Activated T-cell treated with anti-CD3 and anti-CD28 coated beads for 4 hours (primary cell): ENCODE measurements around the gene SORBS1.

Experiments used
- DNase-seq: peaks from one replicate; pipeline ENCODE4 v3.0.0-alpha.2; 2020

Gene SORBS1

DNA sequence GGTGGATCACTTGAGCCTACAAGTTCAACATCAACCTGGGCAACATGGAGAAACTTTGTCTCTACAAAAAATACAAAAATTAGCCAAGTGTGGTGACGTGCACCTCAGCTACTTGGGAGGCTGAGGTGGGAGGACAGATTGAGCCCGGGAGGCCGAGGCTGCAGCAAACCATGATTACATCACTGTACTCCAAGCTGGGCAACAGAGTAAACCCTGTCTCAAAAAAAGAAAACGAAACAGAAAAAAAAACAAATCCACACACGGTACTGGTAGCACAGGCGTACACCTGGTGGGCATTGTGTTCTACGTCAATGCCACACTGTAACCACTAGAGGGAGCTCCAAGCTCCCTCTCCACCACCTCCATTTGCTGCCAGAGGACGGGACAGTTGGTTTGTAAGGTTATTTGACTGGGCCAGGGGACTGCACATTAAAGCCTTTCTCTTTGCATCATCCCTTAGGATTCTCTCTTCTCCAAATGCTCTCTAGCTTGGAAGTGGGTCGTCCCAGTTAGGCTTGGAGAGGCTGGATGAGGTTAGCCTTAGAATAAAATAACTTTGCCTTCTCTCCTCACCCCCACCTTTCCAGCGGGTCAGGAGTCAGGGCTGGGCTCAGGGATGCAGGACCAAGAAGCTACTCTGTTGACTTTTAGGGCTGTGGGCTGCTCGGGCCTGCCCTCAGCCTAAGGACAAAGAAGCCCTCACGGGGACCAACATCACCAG lies 130.8 kb downstream of the SORBS1 start:
- peak; percentile 13 for DNase-seq

DNA sequence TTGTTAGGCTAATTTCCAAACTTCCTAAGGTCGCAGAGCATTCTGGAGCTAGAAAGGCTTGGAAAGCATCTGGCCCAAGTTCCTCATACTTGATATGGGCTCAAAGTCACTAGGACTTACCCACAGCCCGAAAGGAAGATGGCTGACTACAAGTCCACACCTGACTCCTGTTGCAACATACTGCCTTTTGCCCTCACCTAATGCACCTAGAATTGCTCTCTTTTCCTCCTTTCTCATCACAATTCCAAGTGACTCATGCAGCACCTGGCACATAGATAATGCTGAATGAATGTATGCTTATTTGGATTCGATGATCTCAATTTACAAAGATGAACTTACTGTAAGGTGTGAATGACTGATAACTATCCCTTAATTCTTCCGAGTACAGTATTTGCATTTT lies 131.5 kb downstream of the SORBS1 start:
- DNase-seq: no peak

DNA sequence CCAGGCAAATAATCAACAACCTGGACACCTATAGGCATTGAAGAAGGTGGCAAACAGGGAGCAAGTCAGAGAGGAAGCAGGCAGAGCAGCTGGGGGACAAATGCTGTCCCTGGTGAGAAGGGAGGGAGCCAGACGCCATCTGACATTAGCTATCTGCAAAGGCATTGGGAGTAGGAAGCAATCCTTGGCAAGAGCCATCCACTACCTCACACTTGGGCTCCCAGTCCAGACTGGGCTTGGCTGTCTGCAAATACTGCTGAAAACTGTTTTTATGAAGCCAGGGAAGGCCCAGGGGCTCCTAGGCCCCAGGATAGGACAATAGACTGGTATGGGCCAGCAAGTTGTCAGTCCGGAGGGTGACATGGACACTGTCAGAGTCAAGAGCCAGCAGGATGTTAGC lies 132.5 kb downstream of the SORBS1 start:
- no peak for DNase-seq

DNA sequence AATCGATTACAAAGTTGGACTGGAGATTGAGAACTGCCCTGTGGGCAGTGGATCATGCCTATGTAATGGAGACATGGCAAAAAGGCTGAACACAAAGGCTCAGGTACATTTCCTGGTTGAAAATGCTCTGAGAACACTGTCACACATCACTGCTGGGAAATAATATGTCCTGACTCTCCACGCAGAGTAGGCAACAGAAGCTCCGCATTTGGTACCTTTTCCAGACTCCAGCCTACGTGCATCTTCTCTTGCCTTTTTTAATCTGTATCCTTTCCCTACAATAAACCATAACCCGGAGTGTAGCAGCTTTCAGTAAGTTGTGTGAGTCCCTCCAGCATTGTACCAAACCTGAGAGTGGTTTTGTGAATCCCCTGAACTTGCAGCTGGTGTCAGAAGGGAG lies 134.7 kb downstream of the SORBS1 start:
- no peak for DNase-seq

DNA sequence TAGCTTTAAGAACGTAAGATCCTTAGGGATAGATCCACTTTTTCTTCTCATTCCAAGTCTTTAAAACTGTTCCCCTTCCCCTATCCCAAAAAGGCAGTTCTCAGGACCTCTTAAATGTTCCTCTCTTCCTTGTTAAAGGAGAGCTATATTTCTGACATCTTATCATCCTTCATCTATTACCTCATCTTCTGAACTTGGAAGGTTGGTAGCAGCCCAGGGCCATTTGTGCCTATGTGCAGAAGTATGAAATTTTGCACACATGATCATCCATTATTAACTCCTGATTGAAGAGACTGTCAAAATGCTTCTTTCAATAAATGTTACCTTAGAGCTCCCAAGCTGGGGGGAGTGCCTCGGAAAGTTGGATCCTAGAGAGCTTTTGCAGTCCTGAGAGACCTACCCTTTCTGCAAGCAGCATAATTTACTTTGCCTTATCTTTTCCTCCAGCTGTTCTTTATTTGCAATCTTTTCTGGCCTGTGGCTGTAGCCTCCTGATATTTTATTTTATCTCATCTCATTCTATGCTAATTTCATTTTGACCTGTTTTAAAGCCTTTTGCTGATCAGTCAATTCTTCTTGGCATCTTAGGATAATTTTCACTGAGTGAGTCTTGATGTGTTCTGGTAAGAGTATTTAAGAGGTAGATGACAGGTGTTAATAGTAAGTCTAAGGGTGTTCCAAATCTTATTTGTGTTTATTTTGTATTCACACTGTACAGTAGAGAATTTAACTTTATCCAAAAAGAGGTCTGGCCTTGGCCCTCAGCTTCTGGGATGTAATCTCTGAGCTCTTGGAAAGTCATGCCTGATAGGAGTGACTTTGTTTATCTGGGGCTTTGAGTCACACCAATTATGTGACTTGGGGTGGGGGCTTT lies 135.3 kb downstream of the SORBS1 start:
- DNase-seq: no peak

DNA sequence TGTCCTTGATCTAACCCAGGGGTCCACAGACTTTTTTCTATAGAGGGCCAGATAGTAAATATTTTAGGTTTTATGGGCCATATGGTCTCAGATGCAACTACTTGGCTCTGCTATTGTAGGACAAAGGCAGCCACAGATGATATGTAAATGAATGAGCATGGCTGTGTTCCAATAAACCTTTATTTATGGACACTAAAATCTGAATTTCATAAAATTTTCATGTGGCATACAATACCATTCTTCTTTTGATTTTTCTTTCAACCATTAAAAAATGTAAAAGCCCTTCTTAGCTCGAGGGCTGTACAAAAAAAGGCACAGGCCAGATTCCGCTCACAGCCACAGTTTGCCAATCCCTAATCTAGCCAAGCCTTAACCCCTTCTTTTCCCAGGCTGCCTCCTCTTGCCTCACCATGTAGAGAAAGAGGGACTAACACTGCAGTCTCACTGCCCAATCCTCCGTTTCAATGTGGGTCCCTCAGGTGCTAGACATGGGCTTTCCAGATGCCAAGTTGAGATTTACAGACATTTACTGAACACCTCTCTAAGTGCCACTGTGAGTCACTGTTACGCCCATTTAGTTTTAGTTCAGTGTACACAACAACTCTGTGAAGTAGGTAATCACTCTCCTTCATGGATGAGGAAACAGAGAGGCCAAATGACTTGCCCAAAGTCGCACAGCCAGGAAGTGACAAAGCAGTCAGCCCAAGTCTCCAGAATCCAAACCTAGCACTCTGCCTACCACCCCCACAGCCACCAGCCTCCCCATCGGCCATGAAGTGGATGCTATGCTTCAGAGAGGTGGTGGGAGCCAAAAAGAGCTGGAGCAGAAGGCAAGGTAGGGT lies 137.8 kb downstream of the SORBS1 start:
- DNase-seq: no peak

DNA sequence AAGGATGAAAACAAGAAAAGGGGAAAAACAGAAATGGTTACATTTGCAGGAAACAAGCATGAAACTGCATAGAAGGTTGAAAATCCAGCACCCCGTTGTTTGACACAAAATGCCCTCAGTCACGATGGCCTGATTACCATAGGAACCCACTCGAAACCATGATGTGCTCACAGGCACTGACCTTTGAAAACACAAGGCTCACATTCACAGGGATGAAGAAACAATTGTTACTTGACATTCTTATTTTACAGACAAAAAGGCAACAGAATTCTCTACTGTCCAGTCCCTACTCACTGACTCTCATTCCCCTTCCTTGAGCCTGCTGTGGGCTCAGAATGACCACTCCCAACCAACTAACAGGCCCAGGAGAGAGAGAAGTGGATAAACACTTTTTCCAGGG lies 138.9 kb downstream of the SORBS1 start:
- DNase-seq: no peak

DNA sequence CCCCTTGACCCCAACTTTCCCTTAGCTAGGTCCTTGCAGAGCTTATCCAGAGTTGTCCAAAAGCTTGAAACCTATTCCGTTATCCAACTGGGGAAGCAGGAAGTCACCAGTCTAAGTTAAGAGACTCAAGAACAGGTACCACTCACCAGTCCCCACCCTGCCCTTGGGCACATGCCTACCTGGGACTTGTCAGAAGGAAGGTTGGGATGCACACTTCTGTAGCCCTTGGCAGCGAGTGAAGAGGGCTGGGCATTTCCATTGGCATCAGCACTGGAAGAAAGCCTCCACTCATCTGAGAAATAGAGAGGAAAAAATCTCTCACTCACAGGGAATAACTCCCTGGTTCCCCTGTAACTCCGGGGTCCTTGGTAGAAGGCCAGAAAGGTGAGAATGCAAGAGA lies 139.4 kb downstream of the SORBS1 start:
- no peak for DNase-seq

DNA sequence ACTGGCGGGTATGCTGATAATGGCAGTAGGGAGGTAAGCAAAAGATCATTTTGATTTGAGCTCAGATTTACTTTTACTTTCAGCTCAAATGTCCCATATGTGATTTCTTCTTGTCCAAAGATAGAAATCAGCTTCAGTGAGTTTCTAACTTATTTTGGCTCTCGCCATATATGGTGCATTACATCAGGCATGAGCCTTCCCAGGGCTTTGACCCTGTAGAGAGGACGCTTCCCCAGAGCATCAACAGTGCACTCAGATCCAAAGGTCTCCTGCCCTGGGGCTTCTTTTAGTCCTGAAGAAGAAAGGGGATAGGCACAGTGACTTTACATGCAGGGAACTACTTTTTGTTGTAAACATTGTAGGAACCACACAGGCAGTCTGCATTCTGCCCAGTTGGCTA lies 141.8 kb downstream of the SORBS1 start:
- no peak for DNase-seq

DNA sequence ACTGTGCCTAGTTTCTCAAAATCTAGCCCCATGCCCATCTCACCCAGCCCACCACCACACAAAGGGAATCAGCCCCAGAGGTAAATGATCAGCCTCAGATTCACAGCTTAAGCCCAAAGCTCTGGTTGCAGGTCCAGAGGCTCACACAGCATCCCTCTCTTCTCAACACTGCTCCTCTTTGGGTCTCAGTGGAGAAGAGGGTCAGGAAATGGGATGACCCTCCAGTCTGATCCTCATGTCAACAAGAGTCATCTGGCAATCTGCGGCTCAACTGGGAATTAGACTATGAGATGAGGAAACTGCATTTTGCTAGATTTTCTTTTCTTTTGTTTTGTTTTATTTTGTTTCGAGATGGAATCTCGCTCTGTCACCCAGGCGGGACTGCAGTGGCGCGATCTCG lies 144.2 kb downstream of the SORBS1 start:
- DNase-seq: no peak

DNA sequence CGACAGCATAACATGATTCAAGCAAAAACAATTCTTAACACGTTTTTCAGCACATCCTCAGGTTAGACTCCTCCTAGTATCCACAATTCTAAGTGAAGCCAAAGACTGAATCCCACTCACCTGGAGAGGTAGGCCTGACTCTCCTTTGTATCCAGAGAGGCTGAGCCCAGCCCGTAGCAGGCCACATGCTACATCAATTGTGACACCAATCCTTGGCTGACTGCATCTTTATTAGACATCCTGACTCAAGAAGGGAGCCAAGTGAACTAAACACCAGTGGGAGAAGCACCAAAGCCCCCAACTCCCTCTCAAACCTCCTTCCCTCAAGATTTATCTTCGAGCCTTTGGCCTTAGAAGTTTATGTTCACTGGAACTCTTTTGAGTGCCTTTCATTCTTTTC lies 144.9 kb downstream of the SORBS1 start:
- no peak for DNase-seq

DNA sequence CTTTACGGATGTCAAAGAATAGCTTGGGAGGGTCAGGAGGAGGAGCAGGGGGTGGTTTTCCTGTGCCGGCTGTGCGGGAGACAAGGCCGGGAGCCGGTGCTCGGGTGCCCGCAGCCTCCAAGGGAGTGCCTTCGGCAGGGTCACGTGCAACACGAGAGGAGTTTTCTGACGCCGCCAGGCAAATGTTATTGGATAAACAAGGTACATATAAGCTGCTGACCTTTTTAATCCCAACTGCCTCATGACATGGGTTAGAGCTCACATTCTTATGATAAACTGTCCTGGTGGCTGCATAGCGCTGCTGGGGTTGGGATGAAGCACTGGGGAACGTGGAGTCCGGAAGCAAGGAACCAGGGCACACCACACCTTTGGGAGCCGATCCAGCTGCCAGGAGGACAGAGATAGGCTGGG lies 145.5 kb downstream of the SORBS1 start:
- no peak for DNase-seq

DNA sequence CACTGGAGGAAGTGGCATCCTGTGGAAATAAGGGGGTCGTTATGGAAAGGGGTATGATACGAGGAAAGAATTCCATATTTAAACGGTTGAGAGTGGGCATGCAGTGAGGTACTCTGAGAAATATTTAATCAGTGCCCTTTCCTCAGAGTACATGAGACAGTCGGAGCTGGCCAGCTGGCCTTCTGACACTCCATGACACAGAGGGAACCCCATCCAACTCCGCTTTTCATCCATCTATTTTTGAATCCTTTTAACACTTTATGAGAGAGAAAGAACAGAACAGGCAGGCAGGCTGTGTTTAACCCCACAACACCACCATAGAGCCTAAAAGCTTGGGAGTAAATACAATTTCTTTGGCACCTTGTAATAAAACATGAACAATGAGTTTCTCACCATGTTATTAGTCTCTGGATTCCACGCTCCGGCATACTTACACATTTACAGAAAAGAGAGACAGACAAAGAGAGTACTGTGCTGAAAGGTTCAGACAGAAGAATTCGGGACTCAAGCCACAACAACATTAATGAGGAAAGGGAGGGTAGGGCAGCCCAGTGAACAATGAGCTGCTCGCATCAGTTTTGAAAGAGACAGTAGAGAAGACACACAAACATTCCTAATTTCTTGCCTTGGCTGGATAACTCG lies 146.2 kb downstream of the SORBS1 start:
- no peak for DNase-seq

DNA sequence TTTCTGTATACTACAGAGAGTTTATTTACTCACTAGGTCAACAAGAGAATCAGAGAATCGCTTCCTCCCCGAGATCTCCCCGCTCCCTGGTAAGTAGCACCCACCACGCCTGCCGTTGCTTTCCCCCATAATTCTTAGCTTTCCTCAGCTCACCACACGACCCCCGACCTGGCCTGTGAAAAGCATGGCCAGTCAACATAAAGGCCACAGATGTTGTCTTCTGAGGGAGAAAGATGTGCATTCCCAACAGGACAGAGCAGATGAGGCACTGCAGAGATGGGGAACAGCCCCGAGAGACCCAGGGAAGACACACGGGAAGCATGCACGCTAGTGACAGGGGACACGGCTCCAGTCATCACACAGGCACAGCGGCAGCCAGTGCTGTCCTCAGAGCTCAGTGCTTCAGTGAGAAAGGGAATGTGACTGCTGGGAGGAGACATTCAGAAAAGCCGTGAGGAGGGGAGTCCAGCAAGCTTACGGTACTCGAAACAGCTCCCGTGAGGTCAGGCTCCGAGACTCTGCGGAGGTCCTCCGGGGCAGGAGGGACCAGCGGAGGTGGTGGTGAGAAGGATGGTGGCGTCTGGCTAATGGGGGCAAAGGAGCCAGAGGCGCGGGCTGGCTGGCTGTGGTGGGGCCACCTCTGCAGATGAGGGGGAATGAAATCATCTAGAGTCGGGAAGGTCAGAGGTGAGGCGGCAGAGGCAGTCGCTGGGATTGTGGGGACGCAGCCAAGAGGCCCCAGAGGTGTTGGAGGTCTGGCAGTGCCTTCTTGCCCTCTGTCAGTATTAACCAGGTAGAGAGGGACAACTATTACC lies 146.9 kb downstream of the SORBS1 start:
- no peak for DNase-seq

DNA sequence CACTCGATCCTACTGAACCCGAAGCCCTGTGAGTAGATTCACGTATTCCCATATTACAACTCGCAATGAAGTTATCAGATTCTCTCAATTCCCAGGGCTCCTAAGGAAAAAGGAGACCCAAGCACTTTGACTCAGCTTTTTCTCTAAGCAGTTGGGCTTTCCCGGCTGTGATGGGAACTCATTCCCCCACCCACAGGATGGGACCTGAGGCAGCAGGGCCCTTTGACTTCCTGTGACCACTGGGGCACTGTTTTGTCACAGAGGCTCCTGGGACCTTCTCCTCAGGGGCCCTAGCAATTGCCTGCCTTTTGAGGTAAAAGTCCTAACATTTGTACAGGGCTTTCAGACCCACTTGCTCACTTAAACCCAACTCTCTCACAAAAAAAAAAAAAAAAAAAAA lies 147.6 kb downstream of the SORBS1 start:
- no peak for DNase-seq

DNA sequence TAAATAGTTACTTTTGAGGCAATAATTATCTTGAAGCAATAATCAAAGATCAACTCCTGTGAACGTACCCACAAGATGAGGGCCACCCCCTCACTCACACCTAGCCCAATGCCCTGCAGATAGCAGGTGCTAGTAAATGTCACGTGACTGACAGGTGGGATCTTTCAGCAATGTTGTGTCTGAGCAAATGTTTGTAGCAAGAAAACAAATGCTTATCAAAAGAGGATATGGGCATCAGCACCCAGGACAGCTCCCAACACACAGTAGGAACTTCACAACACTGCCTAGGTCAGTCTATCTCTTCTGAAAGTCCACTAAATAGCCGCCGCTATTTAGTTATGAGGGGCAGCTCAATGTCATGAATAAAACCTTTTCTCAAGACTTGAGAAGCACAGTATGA lies 149.5 kb downstream of the SORBS1 start:
- DNase-seq: no peak

DNA sequence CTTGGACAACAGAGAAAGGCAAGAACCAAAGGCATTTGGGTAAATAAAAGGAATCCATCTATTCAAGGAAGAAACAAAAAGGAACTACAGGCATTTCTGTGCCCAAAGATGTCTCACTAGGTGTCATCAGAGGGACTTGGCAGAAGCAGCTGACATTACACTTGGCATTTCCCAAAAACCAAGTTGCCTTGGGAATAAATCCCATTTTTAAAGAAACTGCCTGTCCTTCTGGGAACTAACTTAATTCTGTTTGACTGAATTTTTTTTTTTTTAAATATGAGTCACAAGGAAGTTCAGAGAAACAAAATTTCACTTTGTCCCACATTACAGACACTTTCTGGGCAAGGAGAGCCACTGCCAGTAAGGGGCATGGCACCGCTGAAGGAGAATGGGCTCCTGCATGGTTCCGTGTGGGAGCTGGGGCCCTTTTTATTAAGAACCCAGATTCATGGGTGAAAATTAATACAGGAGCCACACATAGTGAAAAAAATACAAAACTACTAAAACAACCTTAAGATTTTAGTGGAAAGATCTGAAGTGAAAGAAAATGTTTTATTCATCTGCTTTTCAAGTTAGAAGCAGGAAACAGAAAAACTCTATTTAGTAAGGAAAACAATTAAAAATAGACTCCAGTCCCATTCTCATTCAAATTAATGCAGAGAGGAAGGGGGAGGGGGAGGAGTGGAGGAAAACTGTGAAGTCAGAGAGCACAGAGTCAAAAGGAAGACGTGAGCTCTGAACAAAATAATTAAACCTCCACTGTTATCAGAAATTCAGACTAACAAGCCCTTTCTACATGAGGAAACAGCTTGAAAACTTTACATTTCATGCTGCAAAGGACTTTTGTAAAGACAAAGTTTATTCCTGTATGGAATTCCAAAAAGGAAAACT lies 151.9 kb downstream of the SORBS1 start:
- no peak for DNase-seq

DNA sequence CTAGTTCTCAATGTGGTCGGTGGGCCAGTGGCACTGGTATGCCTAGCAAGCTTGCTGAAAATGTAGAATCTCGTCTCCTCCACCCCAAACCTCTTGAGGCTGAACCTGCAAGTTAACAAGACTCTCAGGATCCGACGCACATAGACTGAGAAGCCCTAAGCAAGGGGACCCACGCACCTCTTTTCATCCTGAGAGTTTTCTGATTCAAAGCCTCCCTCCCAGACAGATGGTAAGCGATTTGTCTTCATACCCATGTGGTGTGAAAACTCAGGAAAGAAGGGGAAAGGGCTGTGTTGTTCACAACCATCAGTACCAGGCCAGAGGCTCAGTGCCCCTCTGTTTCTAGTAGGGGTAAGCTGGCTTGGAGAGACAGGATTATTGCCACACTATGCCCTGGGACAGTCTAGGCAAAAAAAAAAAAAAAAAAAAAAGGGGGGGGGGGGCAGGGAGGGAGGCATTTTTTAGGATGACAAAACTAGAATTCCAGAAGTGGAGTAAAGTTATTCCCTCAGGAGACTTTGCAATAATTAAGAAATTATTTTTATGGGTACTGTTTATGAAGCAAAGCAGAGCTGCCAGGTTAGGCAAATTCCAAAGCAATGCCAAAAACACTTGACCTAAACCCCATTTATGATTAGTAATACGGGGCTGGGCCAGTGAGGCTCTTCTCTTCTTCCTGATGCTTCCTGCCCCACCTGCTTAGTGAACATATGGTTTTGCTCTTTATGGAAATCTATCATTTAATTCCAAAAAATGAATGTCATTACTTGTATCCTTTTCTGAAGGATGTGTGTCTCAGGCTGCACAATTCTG lies 152.8 kb downstream of the SORBS1 start:
- no peak for DNase-seq

DNA sequence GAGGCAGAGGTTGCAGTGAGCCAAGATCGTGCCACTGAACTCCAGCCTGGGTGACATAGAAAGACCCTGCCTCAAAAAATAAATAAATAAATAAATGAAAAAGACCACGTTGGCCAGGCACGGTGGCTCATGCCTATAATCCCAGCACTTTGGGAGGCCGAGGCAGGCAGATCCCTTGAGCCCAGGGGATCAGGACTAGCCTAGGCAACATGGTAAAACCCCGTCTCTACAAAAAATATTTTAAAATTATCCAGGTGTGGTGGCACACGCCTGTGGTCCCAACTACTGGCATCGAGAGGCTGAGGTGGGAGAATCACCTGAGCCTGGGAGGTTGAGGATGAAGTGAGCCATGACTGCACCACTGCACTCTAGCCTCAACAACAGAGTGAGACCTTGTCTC lies 153.6 kb downstream of the SORBS1 start:
- no peak for DNase-seq

DNA sequence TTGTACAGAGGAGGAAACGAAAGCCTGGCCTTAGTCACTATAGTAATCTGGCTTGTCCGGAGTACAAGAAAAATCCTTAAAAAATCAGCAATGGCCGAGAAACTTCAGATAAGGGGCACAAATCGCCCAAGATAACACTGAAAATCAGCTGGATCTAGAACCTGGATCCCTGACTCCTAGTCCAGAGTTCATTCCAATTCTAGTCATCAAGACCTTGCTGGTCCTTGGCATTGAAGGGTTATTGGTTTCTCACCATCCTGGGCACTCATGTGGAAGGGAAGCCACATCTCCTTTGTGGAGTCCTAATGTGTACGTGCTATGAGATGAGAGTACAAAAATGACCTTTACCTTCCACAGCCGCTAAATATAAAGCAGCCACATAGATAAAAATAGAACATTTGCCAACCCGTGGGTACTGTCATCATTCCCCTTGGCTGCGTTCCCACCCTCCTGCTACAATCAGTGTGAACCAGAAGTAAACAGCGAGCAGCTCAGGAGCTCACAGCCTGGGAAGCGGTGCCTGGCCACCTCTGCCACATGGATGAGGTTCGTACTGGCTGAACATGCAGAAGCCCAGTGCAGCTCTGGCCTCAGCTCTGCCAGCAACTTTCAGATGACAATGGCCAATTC lies 154.4 kb downstream of the SORBS1 start:
- no peak for DNase-seq
